CD4-positive, alpha-beta T cell treated with Interleukin-17A for 4 hours (primary cell): ENCODE measurements around the gene FOXF1.

Experiments
- DNase-seq: peaks from one replicate; pipeline ENCODE4 v3.0.0-alpha.2; 2020; ENCODE audit warnings: mixed read lengths

Gene FOXF1

DNA sequence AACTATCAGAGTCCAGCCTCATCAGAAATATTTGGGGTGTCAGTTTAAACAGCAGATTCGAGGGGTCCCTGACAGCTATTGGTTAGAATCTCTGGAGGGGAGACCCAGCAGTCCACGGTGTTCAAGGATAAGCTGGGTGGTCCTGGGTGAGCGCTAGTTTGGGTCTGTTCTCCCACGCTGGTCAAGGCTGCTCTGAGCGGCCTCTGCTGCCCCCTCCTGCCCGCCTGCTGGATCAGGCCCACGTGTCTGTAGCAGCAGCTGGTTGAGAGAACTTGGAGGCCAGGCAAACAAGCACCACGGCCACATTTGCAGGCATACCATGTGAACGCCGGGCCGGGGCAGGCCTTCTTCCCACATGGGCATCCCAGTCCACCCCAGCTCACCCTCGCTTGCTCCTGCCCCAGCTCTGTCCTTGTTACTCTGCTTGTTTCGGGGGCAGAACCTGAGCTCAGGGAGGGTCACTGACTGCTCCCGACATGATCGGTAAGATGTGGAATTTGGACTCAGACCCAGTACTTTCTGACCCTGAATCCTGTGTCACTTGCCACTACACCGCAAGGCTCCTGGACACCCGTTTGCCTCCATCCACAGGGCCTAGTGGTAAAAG, 7.4 kb downstream of the FOXF1 start:
- DNase-seq: peak; percentile 22

GRCh38 chr16:86519007-86519648, 8.8 kb downstream of the FOXF1 start:
- DNase-seq: no peak

DNA sequence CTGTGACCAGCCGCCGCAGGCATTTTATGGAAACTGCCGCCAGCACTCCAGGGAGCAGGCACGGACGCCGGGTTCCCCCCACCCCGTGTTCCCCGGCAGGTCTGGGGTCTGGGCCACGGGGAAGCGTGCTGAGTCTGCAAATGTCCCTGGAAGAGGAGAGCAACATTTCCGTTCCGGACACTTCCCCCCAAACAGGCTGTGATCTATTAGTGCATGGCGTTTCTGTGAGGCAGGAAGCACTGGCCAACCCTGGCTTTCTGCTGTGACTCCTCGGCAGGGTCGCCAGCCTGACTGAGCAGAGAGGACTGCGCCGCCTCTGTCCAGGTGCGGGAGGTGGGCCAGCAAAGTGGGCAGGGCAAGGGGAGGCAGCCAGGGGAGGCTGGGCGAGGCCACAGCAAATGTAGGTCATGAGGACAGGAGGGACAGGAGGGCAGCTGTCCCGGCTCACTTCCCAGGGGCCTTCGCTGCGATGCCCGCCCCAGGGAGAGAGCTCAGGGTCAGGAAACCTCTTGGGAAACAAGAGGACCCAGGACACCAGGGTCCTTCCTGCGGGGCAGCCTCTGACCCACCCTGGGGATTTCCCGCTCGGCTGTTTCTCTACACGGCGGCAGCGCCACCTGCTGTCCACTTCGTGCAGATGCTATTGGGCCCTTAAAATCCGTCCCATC, 9.5 kb downstream of the FOXF1 start:
- peak; percentile 64 for DNase-seq

DNA sequence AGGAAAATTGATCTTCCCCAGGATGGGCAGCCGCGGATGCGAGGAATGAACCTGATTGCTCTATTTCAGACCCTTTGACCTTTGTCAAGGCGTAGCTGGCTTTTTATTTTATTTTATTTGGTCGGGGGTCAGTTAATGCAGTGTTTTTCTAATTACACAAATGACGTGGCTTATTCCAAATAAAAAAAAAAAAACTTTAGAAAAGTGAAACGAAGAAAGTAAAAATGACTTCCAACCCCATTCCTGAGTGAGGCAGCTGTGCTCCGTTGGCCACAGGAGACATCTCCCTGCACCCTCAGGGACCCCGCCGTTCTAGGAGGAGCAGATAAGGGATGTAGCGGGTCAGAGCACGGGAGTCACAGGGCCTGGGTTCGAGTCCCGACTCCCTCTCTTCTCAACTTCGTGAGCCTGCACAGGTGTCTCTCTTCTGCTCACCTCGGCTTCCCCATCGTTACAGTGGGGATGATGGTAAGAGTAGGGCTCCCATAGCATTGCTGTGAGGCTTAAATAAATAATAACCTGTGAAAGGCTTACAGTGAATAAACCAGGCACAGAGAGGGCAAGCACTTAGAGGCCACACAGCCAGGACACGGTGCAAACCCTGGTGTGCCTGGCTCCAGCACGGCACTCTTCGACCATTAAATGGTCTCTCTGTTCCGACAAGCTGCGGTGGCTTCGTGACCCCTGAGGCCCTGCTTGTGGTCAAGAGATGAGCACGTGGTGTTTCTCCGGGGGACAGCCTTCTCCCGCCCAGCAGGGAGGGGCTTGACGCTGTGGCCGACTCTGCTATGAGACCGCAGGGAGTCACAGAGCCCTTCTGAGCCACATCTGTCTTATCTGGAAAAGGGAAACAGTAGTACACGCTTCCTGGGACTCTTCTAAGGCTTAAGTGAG, 10.2 kb downstream of the FOXF1 start:
- no peak for DNase-seq

DNA sequence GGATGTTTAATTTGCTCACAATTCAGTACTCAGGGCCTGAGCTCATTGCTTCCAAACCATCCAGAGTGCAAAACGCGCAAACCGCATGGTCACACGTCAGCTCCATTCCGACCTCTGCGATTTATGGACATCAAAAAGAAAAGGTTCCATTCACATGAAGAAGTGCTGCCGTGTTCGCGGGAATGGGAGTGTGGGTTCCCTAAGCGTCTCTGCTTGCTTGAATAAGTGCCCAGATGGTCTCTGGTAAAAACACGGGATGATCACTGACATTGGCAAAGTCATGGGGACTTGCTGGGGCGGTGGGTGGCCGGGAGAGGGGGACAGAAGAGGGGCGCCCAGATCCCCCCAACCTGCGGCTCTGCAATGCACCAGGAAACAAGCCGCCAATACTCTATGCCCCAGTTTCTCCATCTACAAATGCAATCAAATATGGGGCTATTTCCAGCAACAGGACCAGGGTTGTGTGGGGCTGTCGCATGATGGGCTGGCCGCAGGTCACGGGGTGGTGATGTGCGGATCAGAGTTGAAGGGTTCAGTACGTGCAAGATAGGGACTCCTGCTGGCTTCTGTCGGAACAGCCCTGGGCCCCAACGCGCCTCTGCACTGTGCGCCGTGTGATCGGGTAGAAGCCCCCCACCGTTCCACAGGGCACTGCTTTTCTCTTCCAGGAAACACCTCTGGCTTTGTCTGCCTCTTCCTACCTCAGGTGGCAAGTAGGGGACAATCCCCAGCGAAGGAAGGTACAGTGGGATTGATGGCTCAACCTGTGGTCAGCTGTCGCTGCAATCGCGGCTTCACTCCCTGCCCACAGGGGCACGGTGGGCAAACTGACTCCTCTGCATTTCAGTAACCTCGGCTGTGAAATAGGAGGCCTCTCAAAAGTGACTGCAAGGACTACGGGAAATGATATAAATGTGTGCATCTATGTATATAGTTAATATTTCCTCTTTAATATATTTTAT, 11.2 kb downstream of the FOXF1 start:
- DNase-seq: no peak

- DNase-seq: no peak
These were observed 12.3 kb downstream of the FOXF1 start for GRCh38 chr16:86522634-86523033.

GRCh38 chr16:86523166-86523740, 12.9 kb downstream of the FOXF1 start:
- DNase-seq: no peak

GRCh38 chr16:86524029-86524428, 13.7 kb downstream of the FOXF1 start:
- no peak for DNase-seq

GRCh38 chr16:86525696-86526095, 15.4 kb downstream of the FOXF1 start:
- DNase-seq: no peak

DNA sequence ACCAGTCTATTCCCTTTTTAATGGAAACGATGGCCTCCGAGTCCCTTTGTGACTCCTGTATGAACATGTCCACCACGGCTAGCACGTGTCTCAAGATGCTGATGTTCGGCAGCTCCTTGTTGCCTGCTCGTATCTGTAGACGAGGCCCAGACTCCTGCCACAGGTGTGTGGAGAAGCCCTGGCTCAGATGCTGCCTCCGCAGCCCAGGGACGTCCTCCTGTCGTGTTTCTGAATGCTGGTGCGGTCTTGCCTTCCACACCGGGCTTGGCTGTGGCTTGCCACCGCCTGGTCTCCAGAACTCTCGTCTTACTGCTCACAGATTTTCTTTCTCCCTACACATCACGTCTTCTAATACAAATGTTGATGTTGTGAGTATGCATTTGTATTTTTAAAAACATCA, 17.0 kb downstream of the FOXF1 start:
- no peak for DNase-seq

DNA sequence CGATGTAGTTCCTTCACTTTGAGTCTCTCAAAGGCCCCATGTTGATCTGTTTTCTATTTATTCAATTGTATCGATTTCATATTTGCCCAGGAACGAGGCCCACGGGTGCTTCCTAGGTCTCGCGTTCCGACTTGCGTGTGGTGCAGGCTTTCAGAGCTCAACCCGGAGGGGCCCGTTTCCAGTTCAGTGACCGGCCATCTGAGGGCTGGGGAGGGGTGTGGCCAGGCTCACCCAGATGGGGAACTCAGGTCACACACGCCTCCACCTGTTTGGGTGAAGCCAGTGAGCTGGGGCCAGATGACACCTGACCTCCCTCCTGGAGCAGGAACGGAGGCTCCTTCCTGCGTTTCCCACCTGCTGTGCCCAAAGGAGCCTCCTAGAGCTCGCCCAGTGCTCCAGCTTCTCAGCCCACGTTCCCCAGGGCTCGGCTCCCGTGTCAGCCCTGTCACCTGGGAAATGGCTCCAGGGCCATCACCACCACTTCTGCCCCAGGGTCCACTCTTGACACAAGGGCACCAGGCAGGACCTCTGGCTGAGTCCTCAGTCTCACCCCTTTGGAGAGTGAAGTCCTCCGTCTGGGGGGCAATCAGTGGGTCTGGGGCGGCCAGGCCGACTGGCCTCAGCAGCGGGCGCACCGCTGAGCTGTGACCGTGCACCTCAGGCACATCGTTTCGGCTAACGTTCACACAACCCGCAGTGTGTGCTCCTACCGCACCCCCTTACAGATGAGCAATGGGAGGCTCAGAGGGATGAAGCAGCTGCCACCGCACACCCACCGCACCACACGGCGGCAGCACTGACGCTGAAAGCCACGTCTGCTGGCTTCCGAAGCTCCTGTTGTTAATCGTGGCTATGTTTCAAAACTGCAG, 18.0 kb downstream of the FOXF1 start:
- DNase-seq: no peak

DNA sequence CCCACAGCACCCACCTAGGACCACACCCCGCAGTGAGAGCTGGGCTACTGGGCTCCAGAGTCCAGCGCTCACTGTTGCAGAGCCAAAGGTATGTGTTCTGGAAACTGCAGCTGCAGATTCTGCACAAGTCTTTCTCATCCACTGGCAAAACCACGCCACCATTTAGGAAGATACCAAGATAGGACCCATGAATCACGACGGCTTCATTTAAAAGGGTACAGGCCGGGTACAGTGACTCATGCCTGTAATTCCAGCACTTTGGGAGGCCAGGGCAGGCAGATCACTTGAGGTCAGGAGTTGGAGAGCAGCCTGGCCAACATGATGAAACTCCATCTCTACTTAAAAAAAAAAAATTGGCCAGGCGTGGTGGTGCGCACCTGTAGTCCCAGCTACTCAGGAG, 18.8 kb downstream of the FOXF1 start:
- no peak for DNase-seq

- DNase-seq: no peak
These were observed 20.2 kb downstream of the FOXF1 start for GRCh38 chr16:86530251-86531190.

DNA sequence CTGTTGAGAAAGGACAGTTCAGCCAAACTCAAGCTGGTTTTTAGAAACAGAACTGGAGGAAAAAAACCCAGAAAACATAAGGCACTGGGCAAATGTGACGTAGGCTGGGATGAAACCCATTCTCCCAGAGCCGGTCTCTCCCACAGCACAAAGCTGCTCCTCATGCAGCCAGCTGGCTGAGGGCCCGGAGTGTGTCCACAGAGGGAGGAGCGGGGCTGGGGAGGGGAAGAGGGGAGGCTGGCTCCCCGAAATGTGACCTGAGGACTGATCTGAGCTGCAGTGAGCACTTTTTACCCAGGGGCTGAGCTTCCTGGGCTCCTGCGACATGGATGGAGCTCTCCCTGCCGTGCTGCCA, 20.8 kb downstream of the FOXF1 start:
- no peak for DNase-seq

GRCh38 chr16:86531641-86532525, 21.6 kb downstream of the FOXF1 start:
- DNase-seq: no peak

DNA sequence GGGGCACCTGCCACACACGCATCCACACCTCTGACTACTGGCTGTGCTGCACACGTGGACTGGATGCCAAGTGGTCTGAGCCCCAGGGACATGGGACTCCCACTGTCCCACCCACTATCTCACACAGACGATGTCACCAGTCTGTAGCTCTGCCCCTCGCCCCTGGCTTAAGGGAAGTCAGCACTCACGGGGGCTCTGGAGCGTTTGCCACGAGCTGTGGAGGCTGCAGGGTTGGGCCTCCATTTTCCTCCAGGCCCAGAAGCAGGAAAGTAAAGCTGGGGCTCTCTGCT, 22.1 kb downstream of the FOXF1 start:
- DNase-seq: no peak

DNA sequence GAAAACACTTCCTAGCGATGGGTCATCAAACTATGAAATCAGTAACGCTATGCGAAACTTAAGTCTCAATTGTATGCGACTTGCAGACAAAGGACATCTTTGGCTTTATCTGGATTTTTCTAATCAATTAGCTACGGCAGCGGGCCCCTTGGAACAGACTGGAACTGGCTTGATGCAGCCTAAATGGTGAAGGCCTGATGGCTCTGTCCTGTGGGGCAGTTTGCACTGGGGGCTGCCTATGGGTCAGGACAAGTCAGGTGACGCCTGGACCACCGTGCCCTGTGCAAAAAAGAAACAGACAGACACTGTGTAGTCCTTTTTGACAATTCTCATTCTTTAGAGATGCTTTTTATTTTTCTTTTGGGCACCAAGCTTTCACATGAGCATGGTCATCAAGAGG, 22.7 kb downstream of the FOXF1 start:
- no peak for DNase-seq

GRCh38 chr16:86533767-86534351, 23.5 kb downstream of the FOXF1 start:
- DNase-seq: no peak
